SU-DHL-6 (cell line): ENCODE measurements around the gene PMP22.

Experiments
- H2AFZ ChIP-seq: fragments of 200-600 bp; sonication (generic); 2 replicates; pipeline ENCODE4 v1.6.1; 2014; ENCODE audit warnings: low read depth, mild to moderate bottlenecking, moderate library complexity, mixed read lengths, antibody characterized with exemption, low read length; ENCODE audit not compliant: severe bottlenecking
- H3F3A ChIP-seq: fragments of 200-600 bp; shearing (Covaris generic); 2 replicates; pipeline ENCODE4 v1.6.0; 2016; ENCODE audit warnings: antibody characterized with exemption, mild to moderate bottlenecking; ENCODE audit not compliant: insufficient read depth
- H3K27ac ChIP-seq: fragments of 200-600 bp; sonication (generic); 2 replicates; pipeline ENCODE4 v1.5.1; 2016; ENCODE audit warnings: low read depth, mild to moderate bottlenecking, low read length, moderate library complexity, mixed read lengths
- H3K27me3 ChIP-seq: fragments of 200-600 bp; sonication (generic), shearing (Covaris generic); 2 replicates; pipeline ENCODE4 v1.6.0; 2014; ENCODE audit warnings: mild to moderate bottlenecking, low read length
- H3K36me3 ChIP-seq: fragments of 200-600 bp; sonication (generic); 2 replicates; pipeline ENCODE4 v1.6.1; 2014; ENCODE audit warnings: mild to moderate bottlenecking, low read length, mixed read lengths
- H3K4me2 ChIP-seq: fragments of 300-600, 200-600 bp; shearing (Covaris generic), sonication (generic); 2 replicates; pipeline ENCODE4 v1.6.0; 2014; ENCODE audit warnings: low read length, low read depth, mild to moderate bottlenecking; ENCODE audit not compliant: poor library complexity, severe bottlenecking
- H3K4me3 ChIP-seq: fragments of 200-600 bp; sonication (generic); 2 replicates; pipeline ENCODE4 v1.5.1; 2014; ENCODE audit warnings: antibody characterized with exemption, low read length, mild to moderate bottlenecking, mixed read lengths; ENCODE audit not compliant: insufficient read depth, poor library complexity, severe bottlenecking
- H3K79me2 ChIP-seq: fragments of 200-600 bp; sonication (generic); 2 replicates; pipeline ENCODE4 v1.6.1; 2014; ENCODE audit warnings: mild to moderate bottlenecking, low read length, moderate library complexity; ENCODE audit not compliant: insufficient read depth
- H3K9ac ChIP-seq: fragments of 200-600 bp; sonication (generic); 2 replicates; pipeline ENCODE4 v1.7.0; 2014; ENCODE audit warnings: mild to moderate bottlenecking, low read length
- H3K9me2 ChIP-seq: fragments of 200-600 bp; sonication (generic); replicated peaks from 2 replicates; pipeline ENCODE4 v1.6.1; 2014; ENCODE audit warnings: low read length; ENCODE audit not compliant: insufficient read depth
- H3K9me3 ChIP-seq: fragments of 200-600 bp; sonication (generic); 2 replicates; pipeline ENCODE4 v1.6.1; 2014; ENCODE audit warnings: low read length, mixed read lengths; ENCODE audit not compliant: insufficient read depth
- H4K20me1 ChIP-seq: fragments of 200-600 bp; sonication (generic); 2 replicates; pipeline ENCODE4 v1.6.1; 2014; ENCODE audit warnings: low read depth, mild to moderate bottlenecking, antibody characterized with exemption, low read length, moderate library complexity, mixed read lengths
- CTCF ChIP-seq: fragments of 200-600 bp; sonication (generic); IDR thresholded peaks from one replicate; pipeline ENCODE4 v1.5.1; 2017; ENCODE audit warnings: antibody characterized with exemption, mild to moderate bottlenecking, low read length, moderate library complexity; ENCODE audit not compliant: insufficient read depth, poor library complexity, severe bottlenecking
- EZH2phosphoT487 ChIP-seq: fragments of 200-600 bp; sonication (generic), shearing (Covaris generic); conservative IDR thresholded peaks from 2 replicates; pipeline ENCODE4 v1.6.1; 2018; ENCODE audit warnings: mild to moderate bottlenecking, antibody characterized with exemption, low read length, moderate library complexity, mixed read lengths

The PMP22 gene

GRCh38 chr17:15274017-15274416, 8.9 kb upstream of the PMP22 start:
- H3K4me2 ChIP-seq = no peak overlapping the region
- no peak overlapping the region for H3K27ac ChIP-seq
- H3K27me3 ChIP-seq = no peaks in the 10 kb centered on the region
- no peaks in the 10 kb centered on the region for H3K36me3 ChIP-seq
- no peaks in the 10 kb centered on the region for H3F3A ChIP-seq
- no peaks in the 10 kb centered on the region for H3K79me2 ChIP-seq
- no peak overlapping the region for H3K4me3 ChIP-seq
- no peak for TF ChIP-seq EZH2phosphoT487
- TF ChIP-seq CTCF = no peak
- H2AFZ ChIP-seq = no peak overlapping the region
- H3K9ac ChIP-seq = no peak overlapping the region
- H3K9me2 ChIP-seq = no peaks in the 10 kb centered on the region
- no peaks in the 10 kb centered on the region for H4K20me1 ChIP-seq
- no peaks in the 10 kb centered on the region for H3K9me3 ChIP-seq

- Histone ChIP-seq H3K36me3 (no peaks in the 10 kb centered on the region), H3K27me3 (no peaks in the 10 kb centered on the region), H3K9me2 (no peaks in the 10 kb centered on the region), H3K9me3 (no peaks in the 10 kb centered on the region), H4K20me1 (no peaks in the 10 kb centered on the region), H3K79me2 (no peaks in the 10 kb centered on the region), H3K27ac (no peak overlapping the region), H2AFZ (no peak overlapping the region), H3K4me2 (no peak overlapping the region), H3K9ac (no peak overlapping the region), H3K4me3 (no peak overlapping the region), H3F3A (no peaks in the 10 kb centered on the region)
- TF ChIP-seq EZH2phosphoT487 (no peak), CTCF (no peak)
Measured at GRCh38 chr17:15273141-15273793, 8.1 kb upstream of the PMP22 start.

GRCh38 chr17:15271741-15272140, 6.6 kb upstream of the PMP22 start:
- Histone ChIP-seq H3K36me3 (no peaks in the 10 kb centered on the region), H3K27ac (no peak overlapping the region), H3K27me3 (no peaks in the 10 kb centered on the region), H3K9ac (no peak overlapping the region), H3F3A (no peaks in the 10 kb centered on the region), H3K9me2 (no peaks in the 10 kb centered on the region), H3K79me2 (no peaks in the 10 kb centered on the region), H3K4me2 (no peak overlapping the region), H3K9me3 (no peaks in the 10 kb centered on the region), H3K4me3 (no peak overlapping the region), H2AFZ (no peak overlapping the region), H4K20me1 (no peaks in the 10 kb centered on the region)
- no peak for TF ChIP-seq CTCF
- no peak for TF ChIP-seq EZH2phosphoT487
